CD14-positive monocyte (primary cell): Measurements from ENCODE around the gene C1orf146. TPM values are rescaled to one million over a fixed set of nuclear protein-coding genes. Genes with fewer than 3 reads are reported as not detected.
"Not testable (repeated sequence)": the region's sequence is repeated elsewhere in the genome, so short reads cannot be mapped to it uniquely, and the experiment has no call there.

ENCODE experiments used
- DNase-seq, 3 donors: peaks; one replicate each; pipeline ENCODE4 v3.0.0-alpha.2; 2011 to 2022
- H2AFZ ChIP-seq: 2 replicates; pipeline ENCODE4 v1.6.0; 2012; ENCODE audit warnings: mild to moderate bottlenecking, low read depth, low read length, inconsistent platforms; ENCODE audit not compliant: insufficient read depth, poor library complexity, severe bottlenecking
- H3K27ac ChIP-seq, 2 donors: 1 replicate in 1 of 2; 2 replicates in 1 of 2; pipeline ENCODE4 v1.5.1; 2012 to 2013; ENCODE audit warnings: low read length in 2 of 2, control low read depth in 1 of 2, inconsistent platforms in 1 of 2, low read depth in 1 of 2, mild to moderate bottlenecking in 1 of 2
- H3K27me3 ChIP-seq, 2 donors: one replicate each; pipeline versions ENCODE4 v1.6.0 to v1.6.1; 2011 to 2013; ENCODE audit warnings: low read length in 2 of 2; ENCODE audit not compliant: control insufficient read depth in 2 of 2, insufficient read depth in 2 of 2
- H3K36me3 ChIP-seq, 2 donors: replicated peaks in 1 of 2; 1 replicate in 1 of 2; 2 replicates in 1 of 2; pipeline versions ENCODE4 v1.5.1 to v1.6.1; 2012 to 2013; ENCODE audit warnings: low read length in 2 of 2, control low read depth in 1 of 2, inconsistent platforms in 1 of 2, mild to moderate bottlenecking in 1 of 2; ENCODE audit not compliant: insufficient read depth in 2 of 2, control insufficient read depth in 1 of 2
- H3K4me1 ChIP-seq, 2 donors: 1 replicate in 1 of 2; 2 replicates in 1 of 2; pipeline versions ENCODE4 v1.5.1 to v1.6.1; 2012 to 2013; ENCODE audit warnings: low read length in 2 of 2, control low read depth in 1 of 2, inconsistent platforms in 1 of 2, mild to moderate bottlenecking in 1 of 2, moderate library complexity in 1 of 2; ENCODE audit not compliant: insufficient read depth in 2 of 2, control insufficient read depth in 1 of 2
- H3K4me2 ChIP-seq: replicated peaks from 2 replicates; pipeline ENCODE3; 2012; ENCODE audit warnings: low read length, moderate library complexity, mild to moderate bottlenecking; ENCODE audit not compliant: poor library complexity, severe bottlenecking; ENCODE audit errors: extremely low read depth
- H3K4me3 ChIP-seq, 3 experiments: fragments of 200-600 bp in 1 of 3; sonication (generic) in 1 of 3; replicated peaks in 1 of 3; 1 replicate in 2 of 3; 2 replicates in 1 of 3; pipeline ENCODE4 v1.5.1; 2011 to 2013; ENCODE audit warnings: low read length in 3 of 3, mild to moderate bottlenecking in 3 of 3, control low read depth in 2 of 3, low read depth in 2 of 3, inconsistent platforms in 1 of 3, moderate library complexity in 1 of 3
- H3K79me2 ChIP-seq: 2 replicates; pipeline ENCODE4 v1.6.0; 2012; ENCODE audit warnings: mild to moderate bottlenecking, control low read depth, inconsistent platforms, low read length, moderate library complexity; ENCODE audit not compliant: insufficient read depth
- H3K9ac ChIP-seq: 2 replicates; pipeline ENCODE4 v1.6.0; 2017; ENCODE audit warnings: low read length, mild to moderate bottlenecking; ENCODE audit not compliant: insufficient read depth, poor library complexity, severe bottlenecking
- H3K9me3 ChIP-seq, 2 donors: replicated peaks in 1 of 2; 1 replicate in 1 of 2; 2 replicates in 1 of 2; pipeline versions ENCODE4 v1.5.1 to v1.6.1; 2012 to 2013; ENCODE audit warnings: low read length in 2 of 2, control low read depth in 1 of 2; ENCODE audit not compliant: control insufficient read depth in 1 of 2, insufficient read depth in 1 of 2
- H4K20me1 ChIP-seq: 2 replicates; pipeline ENCODE4 v1.6.0; 2012; ENCODE audit warnings: mild to moderate bottlenecking, low read length, control low read depth, moderate library complexity; ENCODE audit not compliant: insufficient read depth
- H3K27ac Mint-ChIP-seq, 7 donors: one replicate each; pipeline ENCODE4 v1.8.0; 2020; ENCODE audit warnings: mild to moderate bottlenecking in 7 of 7, mixed read lengths in 7 of 7, moderate library complexity in 6 of 7, inconsistent platforms in 2 of 7
- H3K27me3 Mint-ChIP-seq, 3 donors: one replicate each; pipeline ENCODE4 v1.8.0; 2021 to 2022; ENCODE audit warnings: low read depth in 3 of 3, mild to moderate bottlenecking in 3 of 3, mixed read lengths in 3 of 3, moderate library complexity in 3 of 3, inconsistent platforms in 1 of 3
- H3K36me3 Mint-ChIP-seq, 2 donors: one replicate each; pipeline ENCODE4 v1.8.0; 2020; ENCODE audit warnings: mixed read lengths in 2 of 2, inconsistent platforms in 1 of 2, mild to moderate bottlenecking in 1 of 2
- H3K4me1 Mint-ChIP-seq: one replicate; pipeline ENCODE4 v1.8.0; 2020; ENCODE audit warnings: mild to moderate bottlenecking, mixed read lengths
- H3K4me3 Mint-ChIP-seq, 2 donors: one replicate each; pipeline ENCODE4 v1.8.0; 2020; ENCODE audit warnings: mild to moderate bottlenecking in 2 of 2, mixed read lengths in 2 of 2, moderate library complexity in 1 of 2
- H3K9me3 Mint-ChIP-seq, 7 donors: one replicate each; pipeline ENCODE4 v1.8.0; 2020 to 2022; ENCODE audit warnings: mixed read lengths in 7 of 7, mild to moderate bottlenecking in 6 of 7, moderate library complexity in 6 of 7, inconsistent platforms in 2 of 7
- CTCF ChIP-seq: fragments of 200-600 bp; IDR thresholded peaks from one replicate; pipeline ENCODE4 v1.8.0; 2022; ENCODE audit warnings: antibody characterized with exemption, mild to moderate bottlenecking
- WGBS: methylation state at CpG from one replicate; pipeline ENCODE4 v1.1.5; 2013; ENCODE audit warnings: missing lambda C conversion rate; ENCODE audit not compliant: insufficient coverage; 5-methylcytosine and 5-hydroxymethylcytosine counted together
- intact Hi-C, 2 donors: fragments of 100-400 bp; cut with micrococcal nuclease; formaldehyde crosslinking; loops; one replicate each; pipeline versions ENCODE4 v1.15.0 to v1.15.1; 2023
- polyA plus RNA-seq, 3 donors: library from polyadenylated mRNA; depleted of rRNA in 1 of 3; unstranded in 2 of 3; stranded (reverse) in 1 of 3; fragments of 300-500 nt in 2 of 3; fragments of >200 nt in 1 of 3; fragmentation: Illumina TruSeq in 2 of 3; gene quantifications; 1 replicate in 2 of 3; 2 replicates in 1 of 3; pipeline ENCODE4 v1.2.3, GENCODE V29; 2012 to 2021

The C1orf146 gene
- polyA plus RNA-seq, 3 donors: not detected

DNA sequence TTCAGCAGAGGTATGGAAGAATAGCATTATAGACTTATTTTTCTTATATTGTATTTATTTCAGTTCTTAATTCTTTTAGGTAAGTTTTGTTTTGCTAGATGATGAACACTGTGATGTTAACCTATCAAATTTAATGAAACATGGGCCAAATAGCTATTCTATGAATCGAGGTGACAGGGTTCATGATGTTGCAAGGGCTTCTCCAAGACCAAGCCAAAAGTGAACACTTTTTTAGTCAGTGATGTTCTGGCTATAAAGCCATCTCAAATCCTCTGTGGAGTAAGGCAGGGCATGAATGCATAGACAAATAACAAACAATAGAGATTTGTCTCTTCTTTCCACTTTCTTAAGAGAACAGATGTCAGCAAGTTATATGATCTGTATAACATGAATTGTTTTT, 26.7 kb downstream of the C1orf146 start:
- H3K36me3 ChIP-seq: peaks cover 10 to 17% of the 10 kb centered on the region in 2 donors
- Mint-ChIP-seq H3K4me3 (no peak overlapping the region), H3K27me3 (peaks cover 0 to 6% (median 0%) of the 10 kb centered on the region in 3 donors), H3K9me3 (no peaks in the 10 kb centered on the region), H3K4me1 (no peaks in the 10 kb centered on the region), H3K27ac (no peak overlapping the region), H3K36me3 (peaks cover 7 to 17% of the 10 kb centered on the region in 2 donors)
- no peaks in the 10 kb centered on the region for H3K9me3 ChIP-seq
- intact Hi-C loops: no loop called here
- H3K4me3 ChIP-seq: no peak overlapping the region
- H3K79me2 ChIP-seq: no peaks in the 10 kb centered on the region
- H3K27ac ChIP-seq: no peak overlapping the region
- TF ChIP-seq CTCF: no peak
- no peak overlapping the region for H3K9ac ChIP-seq
- H4K20me1 ChIP-seq: no peaks in the 10 kb centered on the region
- no peaks in the 10 kb centered on the region for H3K27me3 ChIP-seq
- no peak overlapping the region for H3K4me2 ChIP-seq
- H3K4me1 ChIP-seq: no peaks in the 10 kb centered on the region
- no peak overlapping the region for H2AFZ ChIP-seq
- no peak for DNase-seq
- no CpG with 5 or more reads among the region's 1 CpG for WGBS

DNA sequence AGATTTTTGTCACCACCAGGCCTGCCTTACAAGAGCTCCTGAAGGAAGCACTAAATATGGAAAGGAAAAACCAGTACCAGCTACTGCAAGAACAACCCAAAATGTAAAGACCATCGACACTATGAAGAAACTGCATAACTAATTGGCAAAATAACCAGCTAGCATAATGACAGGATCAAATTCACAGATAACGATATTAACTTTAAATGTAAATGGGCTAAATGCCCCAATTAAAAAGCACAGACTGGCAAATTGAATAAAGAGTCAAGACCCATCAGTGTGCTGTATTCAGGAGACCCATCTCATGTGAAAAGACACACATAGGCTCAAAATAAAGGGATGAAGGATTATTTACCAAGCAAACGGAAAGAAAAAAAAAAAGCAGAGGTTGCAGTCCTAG, 37.0 kb downstream of the C1orf146 start:
- H3K79me2 ChIP-seq, H4K20me1 ChIP-seq, H3K9ac ChIP-seq, H3K9me3 ChIP-seq, H2AFZ ChIP-seq, H3K27ac Mint-ChIP-seq, H3K4me2 ChIP-seq, DNase-seq, intact Hi-C loops, H3K4me1 ChIP-seq, H3K27me3 ChIP-seq, H3K4me1 Mint-ChIP-seq, H3K27me3 Mint-ChIP-seq, H3K27ac ChIP-seq, H3K4me3 Mint-ChIP-seq, H3K4me3 ChIP-seq: not testable (repeated sequence)
- Mint-ChIP-seq H3K9me3 (peaks cover 21 to 32% (median 24%) of the 10 kb centered on the region in 7 donors), H3K36me3 (peaks cover 57 to 70% of the 10 kb centered on the region in 2 donors)
- no CpG with 5 or more reads among the region's 3 CpGs for WGBS
- peaks cover 22 to 48% of the 10 kb centered on the region in 2 donors for H3K36me3 ChIP-seq
